ENCODE measurements around the gene UGT2A3. TPM values are rescaled to one million over a fixed set of nuclear protein-coding genes. Genes with fewer than 3 reads are reported as not detected.
A peak's percentile ranks its signal among the peaks of the same experiment; 100 is the strongest.

The UGT2A3 gene
- total and polyA plus RNA-seq, 2 of the 8 experiments (the other 6 are each of a cell fraction or from before 2014, with no cell fraction given) = not detected

GRCh38 chr4:68905939-68906779 lies 45.4 kb downstream of the UGT2A3 start (continued):
- no peak for TF ChIP-seq CTCF (IDR thresholded peaks at IDR 0.05; ENCODE audit: control extremely low read depth in 1 of 3, insufficient read depth in 1 of 3, low read depth in 1 of 3, low read length in 3 of 3)
- TF ChIP-seq PHF8 (conservative IDR thresholded peaks at IDR 0.05; ENCODE audit: low read depth, low read length) = no peak
- no peak for TF ChIP-seq CBX5 (IDR thresholded peaks at IDR 0.05; ENCODE audit: low read depth, low read length)
- TF ChIP-seq TEAD4 (IDR thresholded peaks at IDR 0.05; ENCODE audit: low read depth, low read length) = peak; percentile 65; the same call in 1 of the 2 replicates
- peak; percentile 99 for TF ChIP-seq RBBP5 (IDR thresholded peaks at IDR 0.05; ENCODE audit: borderline replicate concordance, low read depth, low read length)
- TF ChIP-seq, protein P1, sequence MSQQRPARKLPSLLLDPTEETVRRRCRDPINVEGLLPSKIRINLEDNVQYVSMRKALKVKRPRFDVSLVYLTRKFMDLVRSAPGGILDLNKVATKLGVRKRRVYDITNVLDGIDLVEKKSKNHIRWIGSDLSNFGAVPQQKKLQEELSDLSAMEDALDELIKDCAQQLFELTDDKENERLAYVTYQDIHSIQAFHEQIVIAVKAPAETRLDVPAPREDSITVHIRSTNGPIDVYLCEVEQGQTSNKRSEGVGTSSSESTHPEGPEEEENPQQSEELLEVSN (IDR thresholded peaks at IDR 0.05) = peak; percentile 58
- TF ChIP-seq RAD21 (IDR thresholded peaks at IDR 0.05 in 1 of 2, conservative IDR thresholded peaks at IDR 0.05 in 1 of 2; ENCODE audit: low read depth in 2 of 2, low read length in 2 of 2) = peak in 1 of 2 experiments; percentile 5; a peak in 1 of 4 replicates
- no peak for TF ChIP-seq USF2 (IDR thresholded peaks at IDR 0.05; ENCODE audit: low read length)
- TF ChIP-seq KDM4A (IDR thresholded peaks at IDR 0.05; ENCODE audit: low read depth, low read length, severe bottlenecking) = peak; percentile 16
- peak; percentile 15 for TF ChIP-seq TBP (IDR thresholded peaks at IDR 0.05; ENCODE audit: low read depth, low read length)
- peak; percentile 100 for TF ChIP-seq ASH2L (IDR thresholded peaks at IDR 0.05; ENCODE audit: low read length)
- TF ChIP-seq GTF2F1 (IDR thresholded peaks at IDR 0.05; ENCODE audit: borderline replicate concordance, low read depth, low read length) = no peak
- TF ChIP-seq BACH1 (IDR thresholded peaks at IDR 0.05; ENCODE audit: low read length) = no peak
- peak; percentile 97 for TF ChIP-seq SP1 (IDR thresholded peaks at IDR 0.05; ENCODE audit: low read depth, low read length)
- TF ChIP-seq, protein P2, sequence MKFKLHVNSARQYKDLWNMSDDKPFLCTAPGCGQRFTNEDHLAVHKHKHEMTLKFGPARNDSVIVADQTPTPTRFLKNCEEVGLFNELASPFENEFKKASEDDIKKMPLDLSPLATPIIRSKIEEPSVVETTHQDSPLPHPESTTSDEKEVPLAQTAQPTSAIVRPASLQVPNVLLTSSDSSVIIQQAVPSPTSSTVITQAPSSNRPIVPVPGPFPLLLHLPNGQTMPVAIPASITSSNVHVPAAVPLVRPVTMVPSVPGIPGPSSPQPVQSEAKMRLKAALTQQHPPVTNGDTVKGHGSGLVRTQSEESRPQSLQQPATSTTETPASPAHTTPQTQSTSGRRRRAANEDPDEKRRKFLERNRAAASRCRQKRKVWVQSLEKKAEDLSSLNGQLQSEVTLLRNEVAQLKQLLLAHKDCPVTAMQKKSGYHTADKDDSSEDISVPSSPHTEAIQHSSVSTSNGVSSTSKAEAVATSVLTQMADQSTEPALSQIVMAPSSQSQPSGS (IDR thresholded peaks at IDR 0.05; ENCODE audit: low read length) = peak; percentile 17; the same call in 1 of the 2 replicates
- peak; percentile 47; the same call in 1 of the 2 replicates for TF ChIP-seq CHD2 (IDR thresholded peaks at IDR 0.05; ENCODE audit: low read length)
- TF ChIP-seq TCF12 (IDR thresholded peaks at IDR 0.05; ENCODE audit: low read depth, low read length) = 0 out of 2 replicates have a peak, but pooled peaks have one; percentile 50
